HG02870 (cell line): ENCODE measurements around the gene WDR46.
A peak's percentile ranks its signal among the peaks of the same experiment; 100 is the strongest.

Experiments used
- ATAC-seq: cut with Tn5 transposase; IDR thresholded peaks from one replicate; pipeline ENCODE4 v1.9.1; 2021; ENCODE audit warnings: mild to moderate bottlenecking, moderate library complexity; ENCODE audit not compliant: unreplicated experiment

The WDR46 gene

GRCh38 chr6:33288921-33289783 is at the start of gene WDR46, which contains the start of gene PFDN6:
TSS of gene WDR46 (minus strand) at chr6:33289239. CDS start at chr6:33289170, 69 bp downstream.
TSS of gene PFDN6 (plus strand) at chr6:33289601. CDS start at chr6:33289857, 256 bp downstream.
- peak; percentile 78 for ATAC-seq

GRCh38 chr6:33336495-33336894 is 47.5 kb upstream of the WDR46 start:
- no peak for ATAC-seq

DNA sequence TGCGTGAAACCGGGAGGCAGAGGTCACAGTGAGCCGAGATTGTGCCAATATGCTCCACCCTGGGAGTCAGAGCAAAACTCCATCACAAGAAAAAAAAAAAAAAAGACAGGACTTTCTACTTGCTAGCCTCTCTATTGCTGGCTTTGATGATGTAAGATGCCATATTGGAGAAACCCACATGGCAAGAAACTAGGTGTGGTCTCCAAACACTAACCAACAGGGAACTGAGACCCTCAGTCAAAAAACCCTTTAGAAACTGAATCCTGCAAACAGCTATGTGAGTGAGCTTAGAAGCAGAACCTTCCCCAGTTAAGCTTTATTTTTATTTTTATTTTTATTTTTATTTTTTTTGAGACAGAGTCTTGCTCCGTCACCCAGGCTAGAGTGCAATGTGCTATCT is 46.9 kb upstream of the WDR46 start:
- no peak for ATAC-seq

DNA sequence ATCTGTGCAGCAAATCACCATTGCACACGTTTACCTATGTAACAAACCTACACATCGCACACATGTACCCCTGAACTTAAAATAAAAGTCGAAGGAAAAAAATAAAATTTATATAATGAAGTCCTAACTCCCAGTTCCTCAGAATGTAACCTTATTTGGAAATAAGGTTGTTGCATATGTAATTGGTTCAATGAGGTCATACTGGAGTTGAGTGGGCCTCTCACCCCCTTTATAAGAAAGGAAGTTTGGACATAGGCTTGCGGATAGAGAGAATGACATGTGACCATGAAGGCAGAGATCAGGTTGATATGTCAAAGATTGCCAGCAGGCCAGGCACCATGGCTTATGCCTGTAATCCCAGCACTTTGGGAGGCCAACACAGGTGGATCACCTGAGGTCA is 44.6 kb upstream of the WDR46 start:
- no peak for ATAC-seq

DNA sequence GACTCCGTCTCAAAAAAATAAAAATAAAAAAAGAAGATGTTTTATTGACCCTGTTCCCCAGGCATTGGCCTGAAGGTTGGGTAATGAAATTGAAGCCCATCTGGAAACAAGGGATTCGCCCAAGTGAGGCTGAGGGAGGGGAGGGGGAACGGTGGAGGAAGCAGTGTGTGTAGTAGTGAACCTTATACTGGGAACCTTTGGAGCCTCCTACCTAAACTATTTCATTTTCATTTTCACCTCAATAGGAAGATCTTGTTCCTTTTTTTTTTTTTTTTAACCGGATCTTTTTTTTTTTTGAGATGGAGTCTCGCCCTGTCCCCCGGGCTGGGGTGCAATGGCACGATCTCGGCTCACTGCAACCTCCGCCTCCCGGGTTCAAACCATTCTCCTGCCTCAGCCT is 41.7 kb upstream of the WDR46 start:
- no peak for ATAC-seq

- ATAC-seq = no peak
Observed at GRCh38 chr6:33329058-33329457, 40.0 kb upstream of the WDR46 start.

DNA sequence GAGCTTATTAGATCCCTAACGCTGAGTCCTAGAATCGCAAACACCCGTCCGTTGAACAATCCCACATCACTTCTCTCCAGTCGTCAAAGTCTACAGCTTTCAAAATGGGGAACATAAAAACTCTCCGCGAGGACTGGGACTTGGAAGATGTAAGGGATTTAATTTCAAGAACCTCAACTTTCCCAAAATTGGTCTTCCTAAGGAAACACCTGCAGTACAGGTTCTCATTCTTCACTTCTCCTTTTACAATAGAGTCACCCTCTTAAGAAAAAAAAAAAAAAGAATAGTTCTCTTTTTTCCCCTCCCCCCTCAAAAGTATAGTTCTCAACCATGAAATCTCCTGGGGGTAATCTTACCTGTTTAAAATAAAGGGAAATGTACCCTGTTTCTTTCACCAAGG is 35.1 kb upstream of the WDR46 start:
- no peak for ATAC-seq

DNA sequence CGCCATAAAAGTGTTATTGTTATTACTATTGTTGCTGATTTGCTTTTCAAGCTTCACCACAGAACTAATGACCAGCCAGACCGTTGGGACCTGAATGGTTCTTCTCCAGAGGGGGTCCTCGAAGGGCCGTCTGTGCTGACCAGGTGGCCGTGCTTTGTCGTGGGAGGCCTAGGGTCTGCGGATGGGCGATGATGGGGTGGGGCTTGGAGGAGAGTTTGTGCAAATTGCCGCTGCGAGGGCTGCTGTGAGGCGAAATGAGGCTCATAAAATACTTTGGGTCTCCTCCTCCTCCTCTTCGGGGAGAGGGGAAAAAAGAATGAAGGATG is 34.5 kb upstream of the WDR46 start:
- no peak for ATAC-seq

DNA sequence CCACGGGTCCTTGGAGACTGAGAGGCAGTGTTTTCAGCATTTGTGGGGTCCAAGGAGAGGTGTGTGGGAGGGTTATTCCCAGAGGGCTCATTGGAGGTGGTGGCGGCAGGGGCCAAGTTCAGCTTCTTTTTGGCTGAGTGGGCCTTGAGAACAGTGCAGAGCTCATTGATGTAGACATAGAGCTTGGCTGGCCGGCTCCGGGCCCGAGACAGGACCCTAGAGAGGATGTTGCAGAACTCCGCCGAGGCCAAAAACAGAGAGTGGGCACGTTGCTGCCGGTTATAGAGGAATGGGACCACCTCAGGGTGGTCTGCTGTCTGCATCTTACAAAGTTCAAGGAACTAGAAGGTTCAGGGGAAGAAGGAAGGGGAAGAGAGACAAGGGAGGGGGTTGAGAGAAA is 32.2 kb upstream of the WDR46 start:
- ATAC-seq = no peak

DNA sequence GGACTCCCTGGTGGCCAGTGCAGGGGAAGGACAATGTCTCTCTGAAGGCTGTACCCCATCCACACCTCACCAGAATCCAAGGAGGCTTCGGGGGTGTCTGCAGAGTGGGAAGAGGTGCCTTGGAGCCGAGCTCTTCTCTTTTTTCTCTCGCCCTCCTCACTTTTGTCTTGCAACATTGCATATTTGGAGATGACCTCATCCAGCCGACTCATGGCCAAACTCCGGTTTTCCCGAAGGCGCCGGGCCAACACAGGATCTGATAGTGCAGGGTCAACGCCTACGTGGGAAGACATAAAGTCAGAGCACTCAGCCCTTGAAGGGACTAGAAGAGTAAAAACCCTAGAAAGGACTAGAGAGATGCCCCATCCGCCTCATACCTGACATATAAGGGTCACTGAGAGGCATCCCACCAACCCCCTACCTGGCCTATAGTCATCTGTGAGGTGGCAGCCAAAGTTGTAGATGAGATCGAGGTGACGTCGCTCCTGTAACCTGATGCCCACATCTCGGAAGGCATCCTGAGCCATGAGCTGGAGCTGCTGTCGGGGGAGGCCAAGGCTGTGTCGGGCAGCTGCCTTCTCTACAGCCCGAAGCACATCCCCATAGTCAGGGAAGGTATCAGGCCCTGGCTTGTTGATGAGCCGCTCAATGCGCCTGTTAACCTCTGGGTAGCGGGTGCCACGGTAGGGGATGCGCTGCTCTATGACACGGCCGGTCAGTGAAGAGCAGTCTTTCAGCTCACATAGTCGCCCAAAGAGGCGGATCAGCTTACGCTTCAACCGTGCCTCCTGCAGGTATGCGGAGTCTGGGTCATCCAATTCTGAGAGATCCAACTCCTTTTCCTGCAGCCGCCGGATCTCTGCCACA is 31.5 kb upstream of the WDR46 start:
- no peak for ATAC-seq

- ATAC-seq = no peak
Observed at GRCh38 chr6:33319939-33320314, 30.9 kb upstream of the WDR46 start.

DNA sequence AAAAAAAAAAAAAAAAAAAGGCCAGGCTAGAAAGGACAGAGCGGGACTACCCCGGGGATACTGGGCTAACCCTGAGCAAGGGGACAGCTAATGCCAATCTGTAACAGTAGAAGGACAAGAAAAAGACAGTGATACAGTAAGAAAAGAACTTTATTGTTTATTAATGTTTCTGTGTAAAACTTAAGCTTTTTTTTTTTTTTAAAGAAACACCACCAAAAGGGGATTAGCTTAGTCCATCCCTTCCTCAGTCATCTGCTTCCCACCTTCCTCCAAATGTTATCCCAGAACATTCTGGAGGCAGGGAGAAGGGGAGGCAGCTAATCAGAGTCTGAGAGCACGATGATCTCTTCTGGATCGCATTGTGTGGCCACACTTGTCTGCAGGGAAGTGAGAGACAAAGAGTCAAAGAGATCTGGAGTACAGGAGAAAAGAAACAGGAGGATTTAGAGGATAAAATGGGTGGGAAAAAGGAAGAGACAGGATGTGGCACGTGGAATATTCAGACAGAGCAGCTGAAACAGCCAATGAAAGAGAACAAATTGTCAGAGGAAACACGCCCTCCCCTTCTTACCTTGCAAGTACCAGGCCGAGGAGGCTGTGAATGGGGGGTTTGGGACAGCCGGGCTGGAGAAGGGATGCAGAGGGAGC is 29.5 kb upstream of the WDR46 start:
- no peak for ATAC-seq

GRCh38 chr6:33317669-33318425 is 28.8 kb upstream of the WDR46 start, which contains the start of gene ZBTB22:
TSS of gene ZBTB22 (minus strand) at chr6:33317744. CDS start at chr6:33316916, 828 bp downstream.
- ATAC-seq = peak; percentile 48

GRCh38 chr6:33317419-33317668 is 28.3 kb upstream of the WDR46 start:
- ATAC-seq = no peak

GRCh38 chr6:33316603-33317418 is 27.8 kb upstream of the WDR46 start:
- no peak for ATAC-seq

DNA sequence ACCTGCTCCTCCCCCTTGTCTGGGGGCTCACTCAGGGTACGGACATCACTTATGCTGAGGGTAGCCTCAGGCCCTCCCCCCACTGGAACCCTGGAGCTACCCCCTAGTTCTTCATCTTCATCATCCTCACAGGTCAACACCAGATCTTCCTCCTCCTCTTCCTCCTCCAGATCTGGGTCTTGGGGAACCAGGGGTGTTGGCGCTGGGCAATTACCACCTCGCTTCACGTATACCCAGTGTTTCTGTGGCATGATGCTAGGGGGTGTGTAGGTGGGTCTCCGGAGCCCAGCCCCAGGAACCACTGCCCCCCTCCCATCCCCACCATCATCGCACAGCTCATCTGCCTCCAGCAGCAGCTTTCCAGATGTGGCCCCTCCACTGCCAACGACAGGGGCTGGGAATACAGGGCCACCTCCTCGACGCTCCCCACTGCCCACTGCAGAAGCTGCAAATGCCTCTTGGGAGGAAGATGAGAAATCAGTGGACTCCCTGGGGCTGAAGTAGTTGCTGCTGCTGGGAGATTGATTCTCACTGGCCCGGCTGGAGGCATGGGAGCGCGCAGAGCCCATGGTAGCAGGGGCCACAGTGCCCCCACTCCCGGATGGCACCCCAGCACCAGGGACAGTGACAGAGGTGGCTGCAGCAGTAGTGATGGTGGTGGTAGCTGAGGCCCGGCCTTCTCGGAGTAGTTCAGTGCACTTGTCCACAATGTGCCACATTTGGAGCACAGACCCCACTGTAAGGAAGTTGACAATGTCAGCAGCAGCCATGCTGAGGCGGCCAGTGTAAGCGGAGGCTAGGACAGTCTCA is 27.0 kb upstream of the WDR46 start:
- no peak for ATAC-seq

- ATAC-seq = no peak
Observed at GRCh38 chr6:33314943-33315792, 26.1 kb upstream of the WDR46 start.

GRCh38 chr6:33314515-33314942 is 25.5 kb upstream of the WDR46 start:
- no peak for ATAC-seq
